Measurements from ENCODE around the gene ZNF322. TPM values are rescaled to one million over a fixed set of nuclear protein-coding genes. Genes with fewer than 3 reads are reported as not detected.

The ZNF322 gene
- total RNA-seq, 4 donors from 2014 or later = 38.7 to 184 (median 61.5) TPM

- Histone ChIP-seq H3K4me1 (no peaks in the 10 kb centered on the region), H3K36me3 (no peaks in the 10 kb centered on the region), H3K9me3 (no peaks in the 10 kb centered on the region), H3K27ac (no peak overlapping the region), H3K27me3 (no peaks in the 10 kb centered on the region), H3K4me3 (no peak overlapping the region)
- no peak for DNase-seq
- intact Hi-C loops (cut with DNase I; ENCODE audit: low total_unique reads) = no loop called here
- TF ChIP-seq POLR2A (IDR thresholded peaks at IDR 0.05) = no peak
- TF ChIP-seq CTCF (IDR thresholded peaks at IDR 0.05) = no peak
These were observed 18.7 kb downstream of the ZNF322 start for GRCh38 chr6:26640806-26641205.

- no peaks in the 10 kb centered on the region for H3K36me3 ChIP-seq
- peaks cover 0 to 6% of the 10 kb centered on the region in 2 donors for H3K9me3 ChIP-seq
- DNase-seq = no peak
- H3K4me3 ChIP-seq = no peak overlapping the region
- intact Hi-C loops (cut with DNase I; ENCODE audit: low total_unique reads) = no loop called here
- no peaks in the 10 kb centered on the region for H3K27me3 ChIP-seq
- H3K4me1 ChIP-seq = no peaks in the 10 kb centered on the region
- TF ChIP-seq CTCF (IDR thresholded peaks at IDR 0.05) = no peak
- TF ChIP-seq POLR2A (IDR thresholded peaks at IDR 0.05) = no peak
- H3K27ac ChIP-seq = no peak overlapping the region
These were observed 30.2 kb downstream of the ZNF322 start for GRCh38 chr6:26629359-26629758.

- Histone ChIP-seq H3K9me3 (peaks cover 0 to 6% of the 10 kb centered on the region in 2 donors), H3K4me1 (no peaks in the 10 kb centered on the region), H3K36me3 (no peaks in the 10 kb centered on the region), H3K27me3 (no peaks in the 10 kb centered on the region), H3K4me3 (no peak overlapping the region), H3K27ac (no peak overlapping the region)
- DNase-seq = no peak
- no peak for TF ChIP-seq POLR2A (IDR thresholded peaks at IDR 0.05)
- intact Hi-C loops (cut with DNase I; ENCODE audit: low total_unique reads) = no loop called here
These were observed 31.7 kb downstream of the ZNF322 start for GRCh38 chr6:26627843-26628242.

DNA sequence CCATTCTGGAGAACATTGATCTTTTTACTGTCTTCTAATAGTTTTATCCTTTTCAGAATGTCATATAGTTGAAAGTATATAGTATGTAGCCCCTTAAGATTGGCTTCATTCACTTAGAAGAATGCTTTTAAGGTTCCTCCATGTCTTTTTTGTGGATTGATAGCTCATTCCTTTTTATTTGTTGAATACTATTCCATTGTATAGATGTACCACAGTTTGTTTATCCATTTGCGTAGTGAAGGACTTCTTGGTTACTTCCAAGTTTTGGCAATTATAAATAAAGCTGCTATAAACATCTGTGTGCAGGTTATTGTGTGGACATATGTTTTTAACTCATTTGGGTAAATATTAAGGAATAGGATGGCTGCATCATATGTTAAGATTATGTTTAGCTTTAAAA lies 35.0 kb downstream of the ZNF322 start:
- no peak for DNase-seq
- TF ChIP-seq POLR2A (IDR thresholded peaks at IDR 0.05) (no peak), CTCF (IDR thresholded peaks at IDR 0.05) (no peak)
- Histone ChIP-seq H3K4me1 (no peaks in the 10 kb centered on the region), H3K9me3 (peaks cover 0 to 6% of the 10 kb centered on the region in 2 donors), H3K4me3 (no peak overlapping the region), H3K27me3 (no peaks in the 10 kb centered on the region), H3K27ac (no peak overlapping the region), H3K36me3 (no peaks in the 10 kb centered on the region)
- intact Hi-C loops (cut with DNase I; ENCODE audit: low total_unique reads) = no loop called here

DNA sequence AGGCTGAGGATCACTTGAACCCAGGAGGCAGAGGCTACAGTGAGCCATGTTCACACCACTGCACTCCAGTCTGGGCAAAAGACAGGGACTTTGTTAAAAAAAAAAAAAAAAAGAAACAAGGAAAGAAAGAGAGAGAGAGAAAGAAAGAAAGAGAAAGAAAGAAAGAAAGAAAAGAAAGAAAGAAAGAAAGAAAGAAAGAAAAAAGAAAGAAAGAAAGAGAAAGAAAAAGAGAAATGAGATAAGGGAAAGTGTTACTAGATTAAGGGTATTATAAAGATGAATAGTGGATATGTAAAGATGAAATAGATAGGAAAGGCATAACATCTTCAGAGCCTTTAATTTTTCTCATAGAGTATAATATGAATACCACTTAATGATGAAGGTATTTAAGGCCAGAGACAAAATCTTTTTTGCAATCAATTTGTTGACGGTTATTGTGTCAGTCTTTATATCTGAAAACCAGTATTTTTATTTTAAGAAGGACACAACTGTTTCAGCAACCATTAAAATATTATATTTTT lies 36.1 kb downstream of the ZNF322 start:
- intact Hi-C loops (cut with DNase I; ENCODE audit: low total_unique reads) = no loop called here
- H3K36me3 ChIP-seq = no peaks in the 10 kb centered on the region
- H3K9me3 ChIP-seq = peaks cover 0 to 6% of the 10 kb centered on the region in 2 donors
- H3K4me3 ChIP-seq = no peak overlapping the region
- H3K4me1 ChIP-seq = no peaks in the 10 kb centered on the region
- H3K27me3 ChIP-seq = no peaks in the 10 kb centered on the region
- no peak for TF ChIP-seq CTCF (IDR thresholded peaks at IDR 0.05)
- no peak for TF ChIP-seq POLR2A (IDR thresholded peaks at IDR 0.05)
- H3K27ac ChIP-seq = no peak overlapping the region
- no peak for DNase-seq

All from uterus (tissue), 4 donors.